Upper lobe of right lung (tissue), 1 donor: ENCODE results near the gene MTG2. TPM values are rescaled to one million over a fixed set of nuclear protein-coding genes. Genes with fewer than 3 reads are reported as not detected.
A peak's percentile ranks its signal among the peaks of the same experiment; 100 is the strongest.

Experiments
- ATAC-seq: fragments of 200-7000 bp; cut with Tn5 transposase; one replicate; pipeline ENCODE4 v1.9.1; 2020; ENCODE audit warnings: mild to moderate bottlenecking, moderate library complexity
- DNase-seq: peaks from one replicate; pipeline ENCODE4 v3.0.0-alpha.2; 2020
- H3K27ac ChIP-seq: fragments of 200-600 bp; one replicate; pipeline ENCODE4 v1.8.0; 2022
- H3K27me3 ChIP-seq: fragments of 200-600 bp; one replicate; pipeline ENCODE4 v1.8.0; 2022; ENCODE audit warnings: mild to moderate bottlenecking
- H3K36me3 ChIP-seq: fragments of 200-600 bp; one replicate; pipeline ENCODE4 v1.8.0; 2022
- H3K4me1 ChIP-seq: fragments of 200-600 bp; one replicate; pipeline ENCODE4 v1.8.0; 2022
- H3K4me3 ChIP-seq: fragments of 200-600 bp; one replicate; pipeline ENCODE4 v1.8.0; 2022; ENCODE audit warnings: mild to moderate bottlenecking
- H3K9me3 ChIP-seq: fragments of 200-600 bp; one replicate; pipeline ENCODE4 v1.8.0; 2022
- CTCF ChIP-seq: fragments of 200-600 bp; IDR thresholded peaks from one replicate; pipeline ENCODE4 v1.8.0; 2022; ENCODE audit warnings: antibody characterized with exemption
- intact Hi-C: fragments of 100-400 bp; cut with DNase I; formaldehyde crosslinking; loops from one replicate; pipeline ENCODE4 v1.11.0; 2022
- total RNA-seq: library from RNA; stranded (reverse); fragmentation: NEBNext Ultra II Directional; extraction: Animal tissue kit (Norgen Biotek cat#: 25700); gene quantifications from one replicate; pipeline ENCODE4 v1.2.1, GENCODE V29; 2021
- donor health status: DM: no; HTN: yes; CAD: no; lungs with severe emphysema.

The MTG2 gene
- total RNA-seq, 1 donor from 2014 or later, result 26.5 TPM

GRCh38 chr20:62178316-62179161, 4.3 kb upstream of the MTG2 start:
- no peak overlapping the region for H3K27ac ChIP-seq
- no peaks in the 10 kb centered on the region for H3K27me3 ChIP-seq
- no peak for TF ChIP-seq CTCF
- DNase-seq, result no peak
- peaks cover 30% of the 10 kb centered on the region for H3K36me3 ChIP-seq
- H3K4me1 ChIP-seq, result peaks cover 5% of the 10 kb centered on the region
- intact Hi-C loops, result no loop called here
- no peak for ATAC-seq
- H3K9me3 ChIP-seq, result no peaks in the 10 kb centered on the region
- H3K4me3 ChIP-seq, result no peak overlapping the region

GRCh38 chr20:62179162-62179504, 3.7 kb upstream of the MTG2 start:
- peaks cover 11% of the 10 kb centered on the region for H3K4me1 ChIP-seq
- H3K4me3 ChIP-seq, result no peak overlapping the region
- H3K27ac ChIP-seq, result no peak overlapping the region
- DNase-seq, result no peak
- no peak for ATAC-seq
- H3K27me3 ChIP-seq, result no peaks in the 10 kb centered on the region
- H3K9me3 ChIP-seq, result no peaks in the 10 kb centered on the region
- peaks cover 29% of the 10 kb centered on the region for H3K36me3 ChIP-seq
- no peak for TF ChIP-seq CTCF
- intact Hi-C loops, result no loop called here

GRCh38 chr20:62181808-62182207, 1.0 kb upstream of the MTG2 start:
- Histone ChIP-seq H3K4me1 (peaks cover 14% of the 10 kb centered on the region), H3K27ac (peak overlapping the region; percentile 97), H3K27me3 (no peaks in the 10 kb centered on the region), H3K4me3 (peak overlapping the region; percentile 94), H3K36me3 (peaks cover 5% of the 10 kb centered on the region), H3K9me3 (no peaks in the 10 kb centered on the region)
- no peak for TF ChIP-seq CTCF
- DNase-seq, result no peak
- no peak for ATAC-seq
- intact Hi-C loops, result no loop called here

GRCh38 chr20:62183426-62184142, 756 bp downstream of the MTG2 start:
- peaks cover 25% of the 10 kb centered on the region for H3K4me1 ChIP-seq
- H3K4me3 ChIP-seq, result peak overlapping the region; percentile 94
- H3K36me3 ChIP-seq, result peaks cover 4% of the 10 kb centered on the region
- H3K9me3 ChIP-seq, result no peaks in the 10 kb centered on the region
- no peak for DNase-seq
- intact Hi-C loops, result no loop called here
- H3K27ac ChIP-seq, result peak overlapping the region; percentile 97
- TF ChIP-seq CTCF, result no peak
- no peak for ATAC-seq
- no peaks in the 10 kb centered on the region for H3K27me3 ChIP-seq

- no peaks in the 10 kb centered on the region for H3K9me3 ChIP-seq
- ATAC-seq, result no peak
These were observed 3.2 kb downstream of the MTG2 start for GRCh38 chr20:62186096-62186426.

More at GRCh38 chr20:62186096-62186426, 3.2 kb downstream of the MTG2 start:
- Histone ChIP-seq H3K36me3 (peaks cover 19% of the 10 kb centered on the region), H3K4me3 (no peak overlapping the region), H3K27ac (no peak overlapping the region), H3K27me3 (no peaks in the 10 kb centered on the region), H3K4me1 (peaks cover 25% of the 10 kb centered on the region)
- no peak for DNase-seq
- intact Hi-C loops, result no loop called here
- TF ChIP-seq CTCF, result no peak
